Suprapubic skin (tissue), 4 donors: ENCODE results near the gene RTP3. TPM values are rescaled to one million over a fixed set of nuclear protein-coding genes. Genes with fewer than 3 reads are reported as not detected.
A peak's percentile ranks its signal among the peaks of the same experiment; 100 is the strongest.

Experiments used
- DNase-seq, 2 donors: peaks; one replicate each; pipeline ENCODE4 v3.0.0-alpha.2; 2019; ENCODE audit warnings: low spot score in 2 of 2
- H3K27ac ChIP-seq: fragments of 200-600 bp; sonication (generic); one replicate; pipeline ENCODE4 v1.5.1; 2019
- H3K27me3 ChIP-seq: fragments of 200-600 bp; sonication (generic); one replicate; pipeline ENCODE4 v1.5.1; 2019
- H3K36me3 ChIP-seq: fragments of 200-600 bp; sonication (generic); one replicate; pipeline ENCODE4 v1.5.1; 2019
- H3K4me1 ChIP-seq: fragments of 200-600 bp; sonication (generic); one replicate; pipeline ENCODE4 v1.5.1; 2019
- H3K4me3 ChIP-seq: fragments of 200-600 bp; sonication (generic); one replicate; pipeline ENCODE4 v1.5.1; 2019; ENCODE audit warnings: mild to moderate bottlenecking
- H3K9me3 ChIP-seq: fragments of 200-600 bp; sonication (generic); one replicate; pipeline ENCODE4 v1.5.1; 2019
- EP300 ChIP-seq: sonication (generic); formaldehyde crosslinking; IDR thresholded peaks from one replicate; pipeline ENCODE4 v1.6.1; 2017; ENCODE audit warnings: antibody characterized with exemption
- POLR2A ChIP-seq, 2 donors: fragments of 450-650 bp; IDR thresholded peaks; one replicate each; pipeline ENCODE4 v1.6.1; 2017; ENCODE audit warnings: antibody characterized with exemption in 2 of 2, mild to moderate bottlenecking in 2 of 2, moderate library complexity in 2 of 2
- POLR2AphosphoS5 ChIP-seq, 3 donors: sonication (generic); formaldehyde crosslinking; IDR thresholded peaks; one replicate each; pipeline ENCODE4 v1.6.1; 2017; ENCODE audit warnings: antibody characterized with exemption in 3 of 3
- WGBS: methylation state at CpG from one replicate; pipeline ENCODE4 v1.1.5; 2018; 5-methylcytosine and 5-hydroxymethylcytosine counted together
- total RNA-seq, 4 donors: library from RNA; depleted of rRNA; stranded (reverse); fragments of >200 nt; gene quantifications; one replicate each; pipeline ENCODE4 v1.1.0, GENCODE V29; 2016
- TF ChIP-seq, protein P1 (sequence below), 2 donors: fragments of 200-600 bp in 1 of 2; fragments of 450-650 bp in 1 of 2; sonication (generic) in 1 of 2; IDR thresholded peaks; one replicate each; pipeline ENCODE4 v1.5.1; 2016 to 2019; ENCODE audit warnings: antibody characterized with exemption in 2 of 2, mild to moderate bottlenecking in 1 of 2, moderate library complexity in 1 of 2

The RTP3 gene
- total RNA-seq, 4 donors from 2014 or later, result not detected

DNA sequence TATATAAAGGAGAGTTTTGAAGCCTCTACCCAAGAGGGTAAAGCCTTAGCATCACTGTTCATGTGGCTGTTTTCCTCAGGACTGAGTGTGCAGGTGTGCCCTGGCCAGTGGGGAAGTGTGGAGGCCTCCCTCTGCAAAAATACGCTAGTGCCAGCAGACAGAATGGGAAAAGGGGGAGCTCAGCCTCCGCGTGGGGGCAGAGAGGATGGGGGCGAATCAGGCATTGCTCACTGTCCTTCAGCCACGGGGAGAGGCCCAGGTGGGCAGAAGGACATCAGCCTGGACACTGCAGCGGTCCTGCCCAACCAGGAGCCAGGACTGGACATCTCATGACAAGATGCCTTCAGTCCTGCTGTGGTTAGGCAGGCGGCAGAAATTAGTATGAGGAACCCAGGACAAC is 43.2 kb upstream of the RTP3 start:
- H3K36me3 ChIP-seq, result no peaks in the 10 kb centered on the region
- 87% methylated on average over 7 of the region's 7 CpGs for WGBS
- no peak overlapping the region for H3K4me3 ChIP-seq
- DNase-seq, result peak in 1 of 2 donors; percentile 11
- H3K27me3 ChIP-seq, result no peaks in the 10 kb centered on the region
- H3K27ac ChIP-seq, result no peak overlapping the region
- no peaks in the 10 kb centered on the region for H3K9me3 ChIP-seq
- TF ChIP-seq EP300, result no peak
- TF ChIP-seq POLR2A (IDR thresholded peaks at IDR 0.05), result no peak
- no peak for TF ChIP-seq POLR2AphosphoS5 (IDR thresholded peaks at IDR 0.05)
- TF ChIP-seq, protein P1, sequence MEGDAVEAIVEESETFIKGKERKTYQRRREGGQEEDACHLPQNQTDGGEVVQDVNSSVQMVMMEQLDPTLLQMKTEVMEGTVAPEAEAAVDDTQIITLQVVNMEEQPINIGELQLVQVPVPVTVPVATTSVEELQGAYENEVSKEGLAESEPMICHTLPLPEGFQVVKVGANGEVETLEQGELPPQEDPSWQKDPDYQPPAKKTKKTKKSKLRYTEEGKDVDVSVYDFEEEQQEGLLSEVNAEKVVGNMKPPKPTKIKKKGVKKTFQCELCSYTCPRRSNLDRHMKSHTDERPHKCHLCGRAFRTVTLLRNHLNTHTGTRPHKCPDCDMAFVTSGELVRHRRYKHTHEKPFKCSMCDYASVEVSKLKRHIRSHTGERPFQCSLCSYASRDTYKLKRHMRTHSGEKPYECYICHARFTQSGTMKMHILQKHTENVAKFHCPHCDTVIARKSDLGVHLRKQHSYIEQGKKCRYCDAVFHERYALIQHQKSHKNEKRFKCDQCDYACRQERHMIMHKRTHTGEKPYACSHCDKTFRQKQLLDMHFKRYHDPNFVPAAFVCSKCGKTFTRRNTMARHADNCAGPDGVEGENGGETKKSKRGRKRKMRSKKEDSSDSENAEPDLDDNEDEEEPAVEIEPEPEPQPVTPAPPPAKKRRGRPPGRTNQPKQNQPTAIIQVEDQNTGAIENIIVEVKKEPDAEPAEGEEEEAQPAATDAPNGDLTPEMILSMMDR (IDR thresholded peaks at IDR 0.05), result no peak
- no peaks in the 10 kb centered on the region for H3K4me1 ChIP-seq

DNA sequence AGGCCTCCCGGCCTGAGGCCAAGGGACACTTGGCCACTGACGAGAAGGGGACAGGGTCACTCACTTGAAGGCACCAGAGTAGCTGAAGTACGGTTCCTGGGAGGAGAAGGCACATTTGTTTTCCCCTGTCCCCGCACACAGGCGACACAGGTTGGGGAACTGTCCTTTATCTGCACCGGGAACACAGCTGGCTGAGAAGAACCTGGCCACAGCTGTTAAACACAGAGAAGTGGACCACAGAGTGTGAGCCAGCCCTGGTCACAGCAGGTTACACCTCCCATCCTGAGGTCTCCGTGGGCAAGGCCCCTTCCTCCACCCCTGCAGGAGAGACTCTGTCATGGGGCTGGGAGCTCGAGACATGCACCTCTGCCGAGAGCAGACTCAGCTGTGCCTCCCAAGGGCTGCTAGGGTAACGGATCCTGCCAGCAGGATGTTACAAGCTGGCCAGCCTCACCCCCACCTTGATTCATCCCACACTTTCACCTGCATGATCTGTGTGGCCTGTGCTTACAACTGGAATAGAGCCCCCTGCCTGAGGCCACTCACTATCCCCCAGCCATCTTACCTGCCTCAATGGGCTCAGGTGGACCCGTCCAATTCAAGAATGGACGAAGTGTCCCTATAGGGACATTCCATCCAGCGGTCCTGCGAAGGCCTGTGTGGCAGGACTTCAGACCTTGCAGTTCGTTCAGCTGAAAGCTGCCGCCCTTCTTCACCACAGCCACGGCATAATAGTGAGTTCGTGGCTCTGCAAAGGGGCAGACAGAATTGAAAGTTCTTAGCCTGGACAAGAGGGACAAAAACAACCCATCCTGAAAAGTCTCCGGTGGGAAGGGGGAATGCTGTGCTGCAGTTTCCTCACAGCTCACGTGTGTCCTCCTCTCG is 42.3 kb upstream of the RTP3 start:
- Histone ChIP-seq H3K4me3 (no peak overlapping the region), H3K27ac (no peak overlapping the region), H3K27me3 (peaks cover 4% of the 10 kb centered on the region), H3K9me3 (no peaks in the 10 kb centered on the region), H3K36me3 (no peaks in the 10 kb centered on the region), H3K4me1 (no peaks in the 10 kb centered on the region)
- WGBS, result 93% methylated on average over 14 of the region's 21 CpGs
- TF ChIP-seq, protein P1 (IDR thresholded peaks at IDR 0.05), result no peak
- no peak for TF ChIP-seq EP300
- TF ChIP-seq POLR2A (IDR thresholded peaks at IDR 0.05), result no peak
- no peak for TF ChIP-seq POLR2AphosphoS5 (IDR thresholded peaks at IDR 0.05)
- DNase-seq, result no peak

DNA sequence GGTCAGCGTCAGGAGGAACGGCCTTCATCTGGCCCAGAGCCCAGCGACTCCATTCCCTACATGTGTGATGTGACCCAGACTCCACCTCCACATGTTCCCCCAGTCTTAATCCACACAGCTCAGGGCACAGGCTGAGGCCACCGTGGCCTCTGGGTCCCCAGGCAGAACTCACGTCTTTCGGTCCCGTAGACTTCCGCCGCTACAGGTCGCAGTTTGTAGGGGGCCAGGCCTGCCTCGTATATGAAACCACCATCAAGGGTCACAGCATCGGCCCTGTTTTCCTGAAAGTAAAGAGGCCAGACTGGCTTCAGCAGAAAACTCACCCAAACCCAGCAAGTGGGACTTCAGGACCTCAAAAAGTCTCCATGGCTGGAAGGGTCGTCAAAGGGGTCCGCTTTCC is 41.7 kb upstream of the RTP3 start:
- no peak overlapping the region for H3K27ac ChIP-seq
- TF ChIP-seq POLR2AphosphoS5 (IDR thresholded peaks at IDR 0.05) (no peak), EP300 (no peak), POLR2A (IDR thresholded peaks at IDR 0.05) (no peak)
- TF ChIP-seq, protein P1 (IDR thresholded peaks at IDR 0.05), result no peak
- 91% methylated on average over 14 of the region's 14 CpGs for WGBS

DNA sequence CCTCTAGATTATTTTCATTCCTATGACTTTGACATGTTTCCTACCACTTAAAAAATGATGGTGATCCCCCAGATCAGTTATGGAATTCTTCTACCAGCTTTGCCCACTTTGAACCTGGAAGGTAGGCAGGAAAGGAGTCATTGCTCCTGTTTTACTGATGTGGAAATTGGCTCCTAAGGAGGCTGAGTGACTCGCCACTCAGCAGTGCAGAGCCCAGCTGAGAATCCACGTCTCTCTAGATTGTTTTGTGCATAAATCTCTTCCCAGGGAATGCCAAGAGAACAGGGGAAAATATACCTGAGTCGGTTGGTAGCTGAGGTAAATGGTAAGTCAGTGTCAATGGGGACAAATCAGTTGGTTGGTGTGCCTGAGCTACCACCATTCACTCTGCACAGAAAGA is 37.7 kb upstream of the RTP3 start:
- Histone ChIP-seq H3K4me3 (no peak overlapping the region), H3K27ac (no peak overlapping the region), H3K4me1 (peaks cover 6% of the 10 kb centered on the region), H3K27me3 (peaks cover 30% of the 10 kb centered on the region), H3K9me3 (no peaks in the 10 kb centered on the region), H3K36me3 (no peaks in the 10 kb centered on the region)
- no peak for DNase-seq
- TF ChIP-seq EP300 (no peak), POLR2A (IDR thresholded peaks at IDR 0.05) (no peak), POLR2AphosphoS5 (IDR thresholded peaks at IDR 0.05) (no peak)
- TF ChIP-seq, protein P1 (IDR thresholded peaks at IDR 0.05), result no peak
- 82% methylated on average over 3 of the region's 3 CpGs for WGBS

More for the DNA sequence above, 41.7 kb upstream of the RTP3 start:
- DNase-seq, result peak in 1 of 2 donors; percentile 68
- Histone ChIP-seq H3K4me3 (no peak overlapping the region), H3K36me3 (no peaks in the 10 kb centered on the region), H3K27me3 (peaks cover 4% of the 10 kb centered on the region), H3K4me1 (no peaks in the 10 kb centered on the region), H3K9me3 (no peaks in the 10 kb centered on the region)

DNA sequence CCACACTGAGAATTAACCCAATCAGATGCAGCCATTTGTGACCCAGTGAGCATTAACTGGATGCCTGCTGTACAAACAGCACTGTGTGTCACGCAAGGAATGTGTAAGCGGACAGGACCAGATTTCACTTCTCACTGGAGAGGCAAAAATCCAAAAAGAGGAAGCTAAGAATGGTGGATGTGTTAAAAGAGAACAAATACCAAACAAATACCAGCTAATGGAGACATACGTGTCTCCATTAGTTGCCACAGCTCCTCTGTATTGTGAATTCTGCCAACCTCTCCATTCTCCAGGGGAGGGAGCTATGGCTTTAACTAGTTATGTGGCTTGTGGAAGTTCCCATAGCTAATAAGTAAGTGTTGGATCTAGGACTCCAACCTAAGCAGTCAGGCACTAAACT is 35.7 kb upstream of the RTP3 start:
- peaks cover 31% of the 10 kb centered on the region for H3K27me3 ChIP-seq
- WGBS, result 73% methylated on average over 3 of the region's 3 CpGs
- H3K27ac ChIP-seq, result no peak overlapping the region
- TF ChIP-seq POLR2AphosphoS5 (IDR thresholded peaks at IDR 0.05), result no peak
- no peaks in the 10 kb centered on the region for H3K36me3 ChIP-seq
- peaks cover 6% of the 10 kb centered on the region for H3K4me1 ChIP-seq
- no peak overlapping the region for H3K4me3 ChIP-seq
- no peak for DNase-seq
- no peaks in the 10 kb centered on the region for H3K9me3 ChIP-seq
